GM18498 (cell line): Measurements from ENCODE around the gene SCIMP.
"Not testable (repeated sequence)": the region's sequence is repeated elsewhere in the genome, so short reads cannot be mapped to it uniquely, and the experiment has no call there.

Source experiments
- ATAC-seq: cut with Tn5 transposase; IDR thresholded peaks from one replicate; pipeline ENCODE4 v1.9.1; 2021; ENCODE audit warnings: mild to moderate bottlenecking, moderate library complexity; ENCODE audit not compliant: unreplicated experiment

Gene SCIMP

GRCh38 chr17:5191541-5192417 lies 42.9 kb downstream of the SCIMP start, which contains the start of gene ZNF594:
Gene ZNF594 (minus strand): TSS chr17:5191868. CDS start chr17:5184256, 7,612 bp downstream.
- ATAC-seq: peak; percentile 97

GRCh38 chr17:5184288-5184687 lies 50.4 kb downstream of the SCIMP start:
- ATAC-seq: no peak

GRCh38 chr17:5183410-5183793 lies 51.3 kb downstream of the SCIMP start:
- no peak for ATAC-seq

- ATAC-seq: no peak
These were observed 51.9 kb downstream of the SCIMP start for GRCh38 chr17:5182597-5183409.

- ATAC-seq: no peak
These were observed 53.0 kb downstream of the SCIMP start for GRCh38 chr17:5181509-5182305.

- ATAC-seq: no peak
These were observed 55.7 kb downstream of the SCIMP start for GRCh38 chr17:5179003-5179402.

GRCh38 chr17:5175027-5175426 lies 59.6 kb downstream of the SCIMP start:
- not testable (repeated sequence) for ATAC-seq

GRCh38 chr17:5165791-5166564 lies 68.7 kb downstream of the SCIMP start:
- ATAC-seq: not testable (repeated sequence)

GRCh38 chr17:5164436-5164835 lies 70.2 kb downstream of the SCIMP start:
- no peak for ATAC-seq

- not testable (repeated sequence) for ATAC-seq
These were observed 72.9 kb downstream of the SCIMP start for GRCh38 chr17:5161793-5162192.

- ATAC-seq: not testable (repeated sequence)
These were observed 74.0 kb downstream of the SCIMP start for GRCh38 chr17:5160702-5161101.
